Mucosa of gallbladder (tissue), 1 donor: Measurements from ENCODE around the gene IMMP2L. TPM values are rescaled to one million over a fixed set of nuclear protein-coding genes. Genes with fewer than 3 reads are reported as not detected.

Experiments used
- DNase-seq: peaks from one replicate; pipeline ENCODE4 v3.0.0-alpha.2; 2020; ENCODE audit warnings: low spot score
- total RNA-seq: library from RNA; stranded (reverse); gene quantifications from one replicate; pipeline ENCODE4 v1.2.1, GENCODE V29; 2021
- donor health status: DM: no; HTN: no; CAD: no.

The IMMP2L gene
- total RNA-seq, 1 donor from 2014 or later: 19.7 TPM

DNA sequence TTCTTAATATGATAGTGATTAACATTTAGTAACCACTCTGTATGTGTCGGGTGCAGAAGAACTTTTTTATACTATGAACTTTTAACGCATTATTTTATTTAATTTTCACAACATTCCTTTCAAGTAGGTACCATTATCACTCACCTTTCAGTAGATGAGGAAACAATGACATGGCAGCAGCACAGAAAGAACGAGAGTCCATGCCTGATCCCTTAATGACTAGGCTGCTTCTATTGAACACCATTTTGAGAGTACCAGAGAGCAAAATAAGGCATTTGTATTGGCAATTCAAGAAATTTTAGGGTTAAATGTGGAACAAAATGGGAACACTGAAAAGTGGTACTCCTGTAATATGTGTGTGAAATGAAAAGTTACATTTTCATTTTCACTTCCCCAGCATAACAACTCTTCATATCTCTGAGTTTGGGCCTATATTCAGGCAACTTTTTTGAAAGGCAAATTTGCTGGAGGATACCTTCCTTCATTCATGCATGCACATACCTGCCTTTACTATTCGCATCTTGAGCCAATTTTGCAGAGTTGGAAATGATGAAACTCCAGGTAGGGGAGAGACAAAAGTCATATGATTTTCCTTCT is 458.5 kb downstream of the IMMP2L start:
- no peak for DNase-seq

DNA sequence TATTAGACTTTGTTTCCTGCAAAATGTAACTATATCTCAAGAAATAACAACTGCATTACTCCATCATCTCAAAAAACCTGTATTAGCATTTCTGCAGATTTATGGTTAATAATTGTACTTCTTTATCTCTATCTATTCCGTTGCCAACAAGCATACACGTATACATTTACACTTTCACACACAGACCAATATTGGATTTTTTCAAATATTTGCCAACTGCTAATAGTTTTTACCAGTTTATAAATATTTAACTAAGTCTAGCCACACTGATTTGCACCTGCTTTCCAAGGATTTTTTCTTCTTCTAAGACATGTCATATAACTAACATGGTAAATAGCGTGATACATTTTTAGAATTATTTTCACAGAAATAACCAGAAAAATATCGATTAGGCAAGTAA is 459.2 kb downstream of the IMMP2L start:
- DNase-seq: no peak

- no peak for DNase-seq
Observed at GRCh38 chr7:111101856-111102646, 460.2 kb downstream of the IMMP2L start.

DNA sequence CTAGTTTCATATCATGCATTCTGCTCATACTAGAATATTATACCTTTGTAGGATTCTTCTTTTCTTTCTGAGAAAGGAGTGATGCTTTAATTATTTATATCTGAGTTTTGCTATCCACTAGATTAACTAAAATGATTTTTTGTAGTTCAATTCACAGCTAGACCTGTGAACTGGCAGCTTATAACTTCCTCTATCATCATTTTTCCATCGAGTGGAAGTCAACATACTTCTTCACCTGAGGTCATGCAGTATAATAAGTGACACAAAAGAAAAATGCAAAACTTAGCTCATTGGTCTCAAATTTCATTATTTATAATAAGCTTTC is 463.4 kb downstream of the IMMP2L start:
- no peak for DNase-seq

- DNase-seq: no peak
Observed at GRCh38 chr7:111098011-111098925, 464.0 kb downstream of the IMMP2L start.

DNA sequence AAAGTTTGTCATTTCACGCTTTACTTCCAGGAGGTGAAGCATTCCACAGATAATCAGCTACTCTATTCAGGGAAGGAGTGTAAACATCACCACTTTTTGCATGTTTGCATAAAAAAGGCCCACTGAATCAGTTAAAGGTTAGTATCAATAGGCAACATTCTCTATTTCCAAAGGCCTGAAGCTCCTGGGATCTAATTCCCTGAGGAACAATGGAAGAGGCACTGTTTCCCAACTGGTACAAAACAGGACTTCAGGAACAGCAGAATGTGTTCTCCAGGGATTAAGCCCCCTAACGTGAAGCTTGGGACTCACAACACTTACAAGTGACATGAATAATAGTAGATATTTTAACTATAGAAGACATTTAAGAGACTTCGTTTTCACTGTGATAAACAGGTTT is 465.3 kb downstream of the IMMP2L start:
- no peak for DNase-seq

DNA sequence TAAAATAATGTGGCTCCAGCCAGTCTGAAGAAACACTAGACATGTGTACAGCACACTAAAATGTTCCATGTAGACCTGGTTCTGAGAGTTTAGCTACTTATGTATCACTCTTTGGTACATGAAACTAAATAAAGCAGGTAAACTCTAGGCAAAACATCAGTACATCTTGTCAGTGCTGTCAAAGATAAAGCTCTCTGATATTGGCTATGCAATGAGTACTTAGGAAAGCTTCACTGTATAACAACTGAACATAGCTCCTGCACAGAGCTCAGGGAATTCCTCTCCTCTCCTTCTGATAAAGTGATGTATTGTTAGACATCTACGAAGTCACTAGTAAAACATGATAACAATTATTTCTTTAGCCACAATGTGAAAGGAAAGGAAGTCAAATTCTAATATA is 467.9 kb downstream of the IMMP2L start:
- DNase-seq: no peak

GRCh38 chr7:111093496-111093895 is 468.8 kb downstream of the IMMP2L start:
- DNase-seq: no peak

DNA sequence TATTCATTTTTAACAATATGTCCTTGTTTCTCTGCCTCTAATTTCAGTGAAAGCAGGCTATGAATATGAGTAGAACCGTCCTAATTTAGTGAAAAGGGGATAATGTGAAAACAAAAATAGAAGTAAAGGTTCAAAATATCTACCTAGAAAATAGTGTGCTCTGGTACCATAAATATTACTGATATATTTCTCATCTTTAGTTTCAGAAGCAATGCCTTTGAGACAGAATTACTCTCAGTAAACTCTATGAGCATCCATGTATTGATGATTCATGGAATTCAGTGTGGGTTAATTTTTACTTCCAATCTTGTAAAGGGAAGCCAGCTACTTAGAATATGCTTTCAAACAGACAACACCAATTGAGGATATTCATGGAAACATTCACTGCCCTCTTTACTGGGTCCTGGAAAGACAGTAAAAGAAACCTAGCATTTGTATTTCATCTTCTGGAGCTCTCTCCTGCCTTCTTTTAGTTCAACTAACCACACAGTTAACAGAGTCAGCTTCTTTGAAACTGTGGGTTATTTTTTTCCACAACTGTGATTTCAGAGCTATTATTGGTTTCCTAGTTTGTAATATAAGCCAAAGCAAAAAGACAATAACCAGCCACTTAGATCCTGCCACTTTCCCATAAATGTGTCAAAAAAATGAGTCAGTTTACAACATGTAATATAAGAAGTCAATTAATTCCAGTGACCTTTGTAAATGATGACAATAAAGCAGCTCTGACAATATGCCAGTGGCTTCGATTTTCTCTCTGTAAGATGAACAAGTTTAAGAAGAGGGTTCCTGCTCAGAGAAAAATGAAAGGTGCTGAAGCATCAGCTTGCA is 469.7 kb downstream of the IMMP2L start:
- no peak for DNase-seq

GRCh38 chr7:111091593-111092358 is 470.5 kb downstream of the IMMP2L start:
- no peak for DNase-seq

DNA sequence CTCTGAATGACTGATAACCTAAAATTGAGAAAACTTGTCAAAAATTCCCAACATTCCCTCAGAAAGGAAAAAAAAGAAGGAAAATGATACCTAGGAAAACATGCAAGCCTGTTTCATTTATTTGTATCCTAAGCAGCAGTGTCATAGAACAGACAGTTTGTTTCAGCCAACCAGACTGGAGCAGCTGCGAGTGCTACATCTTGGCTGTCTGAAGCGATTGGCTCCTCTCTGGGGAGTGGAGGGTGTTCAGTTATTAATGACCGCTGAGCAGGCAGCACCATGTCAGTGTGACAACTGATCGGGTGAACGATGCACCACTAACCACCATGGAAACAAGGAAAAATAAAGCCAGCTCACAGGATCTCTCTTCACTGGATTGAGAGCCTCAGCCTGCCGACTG is 471.4 kb downstream of the IMMP2L start, which contains the start of gene LRRN3:
TSS of gene LRRN3 (plus strand) at position 282 of the 400 bp plus-strand sequence. CDS start 31,646 bp downstream, outside the sequence.
- DNase-seq: peak; percentile 15

- DNase-seq: no peak
Observed at GRCh38 chr7:111089822-111090426, 472.4 kb downstream of the IMMP2L start.

- DNase-seq: no peak
Observed at GRCh38 chr7:111088328-111088727, 474.0 kb downstream of the IMMP2L start.

GRCh38 chr7:111086532-111086931 is 475.8 kb downstream of the IMMP2L start:
- DNase-seq: no peak

DNA sequence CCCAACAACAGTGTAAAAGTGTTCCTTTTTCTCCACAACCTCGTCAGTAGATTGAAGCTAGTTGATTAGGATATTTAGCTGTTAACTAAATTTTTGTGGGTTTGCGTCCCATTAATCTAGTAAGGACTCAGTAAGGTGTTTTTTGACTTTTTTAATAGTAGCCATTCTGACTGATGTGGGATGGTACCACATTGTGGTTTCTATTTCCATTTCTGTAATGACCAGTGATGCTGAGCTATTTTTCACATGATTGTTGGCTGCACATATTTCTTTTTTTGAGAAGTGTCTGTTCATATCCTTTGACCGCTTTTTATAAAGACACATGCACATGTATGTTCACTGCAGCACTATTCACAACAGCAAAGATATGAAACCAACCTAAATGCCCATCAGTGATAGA is 476.9 kb downstream of the IMMP2L start:
- no peak for DNase-seq

- no peak for DNase-seq
Observed at GRCh38 chr7:111083413-111083812, 478.9 kb downstream of the IMMP2L start.

GRCh38 chr7:111082351-111082750 is 479.9 kb downstream of the IMMP2L start:
- DNase-seq: no peak

- no peak for DNase-seq
Observed at GRCh38 chr7:111081546-111082267, 480.6 kb downstream of the IMMP2L start.

DNA sequence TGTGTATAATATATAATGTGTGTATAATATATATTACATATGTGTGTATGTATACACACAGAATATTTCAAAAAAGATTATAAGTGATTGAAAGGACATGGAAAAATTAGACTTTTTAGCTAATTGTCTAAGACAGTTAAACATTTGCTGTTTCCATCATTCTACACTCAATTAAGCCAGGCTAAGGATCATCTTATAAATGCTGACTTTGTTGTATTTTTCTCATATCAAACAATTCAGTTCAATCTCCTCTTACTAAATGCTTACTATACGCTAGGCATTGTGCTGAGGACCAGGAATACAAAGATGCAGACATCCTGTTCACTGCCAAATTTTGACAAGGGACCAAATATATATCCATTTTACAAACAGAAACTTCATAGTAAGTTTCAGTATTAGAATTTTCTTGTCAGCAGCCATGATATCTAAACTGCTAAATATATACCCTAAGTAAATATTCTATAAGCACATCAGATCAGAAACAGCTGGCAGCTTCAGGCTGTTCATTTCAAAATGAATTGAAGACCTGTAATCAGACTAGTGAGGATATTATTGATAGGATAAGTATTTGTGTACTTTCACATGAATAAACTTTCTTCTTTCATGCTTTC is 481.7 kb downstream of the IMMP2L start:
- DNase-seq: no peak
